Measurements from ENCODE around the gene AP2A2. TPM values are rescaled to one million over a fixed set of nuclear protein-coding genes. Genes with fewer than 3 reads are reported as not detected.

Gene AP2A2
- total RNA-seq, 4 donors from 2014 or later = 79.2 to 115 (median 110) TPM

GRCh38 chr11:970319-970871 lies 44.7 kb downstream of the AP2A2 start:
- TF ChIP-seq CTCF (IDR thresholded peaks at IDR 0.05; ENCODE audit: low read depth) = no peak

GRCh38 chr11:971092-971690 lies 45.5 kb downstream of the AP2A2 start:
- TF ChIP-seq CTCF (IDR thresholded peaks at IDR 0.05; ENCODE audit: low read depth) = no peak

DNA sequence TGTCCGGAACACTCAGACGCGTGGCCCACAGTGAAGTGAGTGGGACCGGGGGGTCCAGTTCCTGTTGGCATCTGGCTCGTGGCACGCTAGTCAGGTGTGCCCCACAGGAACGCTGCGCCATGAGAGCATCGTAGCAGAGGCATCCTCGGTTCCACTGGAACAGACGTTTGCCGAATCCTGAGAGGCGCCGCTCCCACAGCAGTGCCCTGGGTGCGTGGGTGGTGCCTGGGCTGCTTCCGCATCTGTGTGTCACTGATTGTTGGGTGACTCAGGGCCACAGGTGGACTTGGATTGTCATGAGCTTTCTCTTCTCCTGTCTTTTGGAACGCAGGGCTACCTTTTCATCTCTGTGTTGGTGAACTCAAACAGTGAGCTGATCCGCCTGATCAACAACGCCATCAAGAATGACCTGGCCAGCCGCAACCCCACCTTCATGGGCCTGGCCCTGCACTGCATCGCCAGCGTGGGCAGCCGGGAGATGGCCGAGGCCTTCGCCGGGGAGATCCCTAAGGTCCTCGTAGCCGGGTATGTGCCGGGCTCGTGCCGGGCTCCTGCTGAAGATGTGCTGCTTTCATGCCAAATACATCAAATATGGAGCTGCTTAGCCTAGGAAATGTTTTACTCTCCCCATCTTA lies 46.2 kb downstream of the AP2A2 start:
- no peak for TF ChIP-seq CTCF (IDR thresholded peaks at IDR 0.05; ENCODE audit: low read depth)

DNA sequence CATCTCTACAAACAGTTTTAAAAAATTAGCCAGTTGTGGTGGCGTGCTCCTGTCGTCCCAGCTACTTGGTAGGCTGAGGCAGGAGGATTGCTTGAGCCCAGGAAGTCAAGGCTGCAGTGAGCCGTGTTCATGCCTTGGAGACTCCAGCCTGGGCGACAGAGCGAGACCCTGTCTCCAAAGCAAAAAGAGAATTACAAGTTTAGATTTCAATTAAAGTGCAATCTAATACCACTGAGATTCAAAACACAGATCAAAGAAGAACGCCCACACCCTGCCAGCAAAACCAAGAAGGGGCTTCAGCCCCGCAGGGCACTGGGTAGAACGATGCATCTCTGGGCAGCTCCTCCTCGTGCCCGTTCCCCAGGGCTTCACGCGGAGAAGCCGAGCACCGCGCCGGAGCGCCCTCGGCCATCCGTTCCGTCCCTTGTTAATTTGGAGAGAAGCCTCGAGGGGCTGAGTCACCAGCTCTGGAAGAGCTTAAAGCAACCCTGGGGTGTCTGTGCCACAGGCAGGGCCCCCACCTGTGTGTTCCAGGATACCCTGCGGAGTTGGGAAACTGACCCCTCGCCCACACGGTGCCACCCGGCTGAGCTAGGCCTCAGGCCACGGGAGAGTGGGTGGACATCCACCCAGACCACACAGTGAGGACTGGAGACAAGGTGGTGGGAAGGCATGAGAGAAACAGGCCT lies 47.0 kb downstream of the AP2A2 start:
- no peak for TF ChIP-seq CTCF (IDR thresholded peaks at IDR 0.05; ENCODE audit: low read depth)

- no peak for TF ChIP-seq CTCF (IDR thresholded peaks at IDR 0.05; ENCODE audit: low read depth)
These were observed 47.6 kb downstream of the AP2A2 start for GRCh38 chr11:973237-973636.

- TF ChIP-seq CTCF (IDR thresholded peaks at IDR 0.05; ENCODE audit: low read depth) = no peak
These were observed 50.2 kb downstream of the AP2A2 start for GRCh38 chr11:975827-976226.
